GM19035 (cell line): ENCODE measurements around the gene MMD2.

Source experiments
- ATAC-seq: cut with Tn5 transposase; IDR thresholded peaks from one replicate; pipeline ENCODE4 v1.9.1; 2021; ENCODE audit not compliant: unreplicated experiment

The MMD2 gene

DNA sequence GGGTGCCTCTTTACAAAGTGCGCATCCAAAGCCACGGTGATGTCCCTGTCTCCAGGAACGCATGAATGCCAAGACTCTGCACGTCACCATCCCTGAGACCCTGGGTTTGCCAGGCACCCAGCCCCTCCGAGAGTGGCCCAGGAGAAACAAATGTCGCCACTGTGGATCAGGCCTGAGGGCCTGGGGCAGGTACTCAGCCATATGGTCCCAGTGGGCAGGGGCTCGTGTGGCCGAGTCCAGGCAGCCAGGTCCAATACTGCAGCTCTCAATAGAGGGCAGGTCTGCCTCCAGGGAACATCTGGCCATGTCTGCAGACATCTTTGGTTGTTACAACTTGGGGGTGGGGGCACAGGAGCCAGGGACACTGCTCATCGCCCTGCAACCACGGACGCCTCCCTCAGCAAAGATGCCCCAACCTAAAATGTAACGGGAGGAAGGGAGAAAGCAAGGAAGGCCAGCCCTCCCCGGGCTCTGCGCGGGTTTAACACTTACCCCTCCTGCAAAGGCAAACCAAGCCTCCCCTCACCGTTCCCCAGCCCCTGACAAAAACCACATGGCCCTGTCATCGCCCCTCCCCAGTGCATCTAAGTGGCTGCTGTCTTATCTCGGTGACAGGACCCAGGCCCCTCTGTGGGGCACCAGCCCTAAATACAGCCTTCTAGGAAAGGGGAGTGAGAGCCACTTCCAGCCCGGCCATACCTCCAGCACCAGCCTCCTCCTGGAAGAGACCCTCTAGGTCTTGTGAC, 86.9 kb downstream of the MMD2 start:
- ATAC-seq = no peak

- ATAC-seq = no peak
Measured at GRCh38 chr7:4871056-4871680, 87.8 kb downstream of the MMD2 start.

DNA sequence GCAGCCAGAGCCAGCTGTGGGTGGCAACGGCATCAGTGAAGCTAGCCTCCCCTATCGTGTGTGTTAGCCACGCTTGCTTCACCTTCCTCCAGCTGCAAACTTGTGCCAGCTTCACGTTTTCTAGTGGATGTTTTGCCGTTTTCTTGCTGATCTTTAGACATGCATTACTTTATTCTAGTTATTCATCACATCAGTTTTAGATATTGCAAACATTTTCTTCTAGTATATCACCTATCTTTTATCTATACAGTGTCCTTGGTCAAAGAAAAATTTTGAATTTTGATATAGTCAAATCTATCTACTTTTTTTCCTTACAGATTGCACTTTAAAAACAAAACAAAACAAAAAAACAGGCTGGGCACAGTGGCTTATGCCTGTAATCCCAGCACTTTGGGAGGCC, 90.5 kb downstream of the MMD2 start:
- ATAC-seq = no peak

GRCh38 chr7:4866528-4867496, 92.2 kb downstream of the MMD2 start:
- ATAC-seq = no peak

DNA sequence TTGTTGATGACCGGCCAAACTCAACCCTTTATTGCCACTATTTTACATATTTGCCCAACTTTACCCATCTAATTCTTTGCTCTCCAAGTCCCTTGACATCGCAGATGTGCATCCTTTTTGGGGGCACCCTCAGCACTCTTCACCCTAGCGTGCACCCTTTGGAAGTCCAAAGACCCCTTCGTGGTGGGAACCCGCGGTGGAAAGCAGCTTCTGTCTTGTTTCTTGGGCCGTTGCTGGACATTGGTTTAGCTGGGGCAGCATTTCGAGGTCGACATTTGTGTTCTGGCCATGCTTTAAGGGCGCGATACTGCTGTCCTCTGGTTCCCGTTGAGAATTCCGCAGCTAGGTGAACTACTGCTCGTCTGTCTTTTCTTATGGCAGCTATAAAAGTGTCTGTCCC, 96.8 kb downstream of the MMD2 start:
- no peak for ATAC-seq

DNA sequence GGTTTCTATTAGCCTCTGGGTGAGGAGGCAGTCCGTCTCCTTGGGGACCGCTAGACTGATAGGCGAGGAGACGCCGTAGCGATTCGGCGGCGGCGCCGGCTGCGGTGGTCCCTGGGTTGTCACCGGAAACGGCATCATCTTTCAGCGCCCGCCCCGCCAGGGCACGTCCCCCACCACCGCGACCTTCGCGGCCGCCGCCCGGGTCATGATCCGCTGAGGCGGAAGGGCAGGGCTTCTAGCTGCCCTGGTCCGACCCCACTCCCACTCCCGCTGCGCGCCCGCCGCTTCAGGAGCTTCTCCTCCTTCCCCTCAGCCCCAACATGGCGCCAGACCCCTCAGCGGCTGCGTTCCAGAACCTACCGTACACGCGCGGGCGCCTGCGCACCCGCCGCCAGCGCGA, 97.3 kb downstream of the MMD2 start, which contains the start of gene PAPOLB:
Gene PAPOLB (minus strand): TSS at position 358 of the 400 bp plus-strand sequence. CDS start 220 bp downstream, at position 138.
- ATAC-seq = no peak

- ATAC-seq = no peak
Measured at GRCh38 chr7:4861227-4861626, 97.8 kb downstream of the MMD2 start.

- ATAC-seq = no peak
Measured at GRCh38 chr7:4857189-4857588, 101.8 kb downstream of the MMD2 start.

GRCh38 chr7:4856336-4857057, 102.5 kb downstream of the MMD2 start:
- ATAC-seq = no peak
